ENCODE data around the gene TMEM233. TPM values are rescaled to one million over a fixed set of nuclear protein-coding genes. Genes with fewer than 3 reads are reported as not detected.

The TMEM233 gene
- total RNA-seq, 4 donors from 2014 or later: 0.38 TPM; not detected in 3

DNA sequence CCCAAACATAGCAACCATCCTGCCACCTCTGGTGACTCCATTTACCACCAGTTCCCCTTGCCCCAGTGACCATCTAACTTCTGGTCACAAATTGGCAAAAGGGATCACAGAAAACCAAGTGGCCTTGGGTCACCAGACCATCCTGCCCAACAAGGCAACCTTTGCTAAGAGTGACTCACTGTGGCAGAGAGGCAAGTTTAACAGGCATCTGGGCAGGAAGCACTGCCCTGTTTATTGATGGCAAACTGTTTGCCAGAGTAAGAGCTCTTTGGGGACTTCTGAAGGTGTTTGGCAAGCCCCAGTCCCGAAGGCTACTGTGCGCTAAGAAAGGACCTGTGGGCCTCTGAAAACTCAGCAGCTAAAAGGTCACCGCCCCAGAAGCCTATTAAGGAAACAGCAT lies 28.2 kb upstream of the TMEM233 start:
- no peak overlapping the region for H3K27ac ChIP-seq
- H3K27me3 ChIP-seq: no peaks in the 10 kb centered on the region
- no peaks in the 10 kb centered on the region for H3K4me1 ChIP-seq
- H3K36me3 ChIP-seq: no peaks in the 10 kb centered on the region
- H3K9me3 ChIP-seq: no peaks in the 10 kb centered on the region
- DNase-seq: no peak
- TF ChIP-seq POLR2A (IDR thresholded peaks at IDR 0.05): no peak
- TF ChIP-seq, protein P1, sequence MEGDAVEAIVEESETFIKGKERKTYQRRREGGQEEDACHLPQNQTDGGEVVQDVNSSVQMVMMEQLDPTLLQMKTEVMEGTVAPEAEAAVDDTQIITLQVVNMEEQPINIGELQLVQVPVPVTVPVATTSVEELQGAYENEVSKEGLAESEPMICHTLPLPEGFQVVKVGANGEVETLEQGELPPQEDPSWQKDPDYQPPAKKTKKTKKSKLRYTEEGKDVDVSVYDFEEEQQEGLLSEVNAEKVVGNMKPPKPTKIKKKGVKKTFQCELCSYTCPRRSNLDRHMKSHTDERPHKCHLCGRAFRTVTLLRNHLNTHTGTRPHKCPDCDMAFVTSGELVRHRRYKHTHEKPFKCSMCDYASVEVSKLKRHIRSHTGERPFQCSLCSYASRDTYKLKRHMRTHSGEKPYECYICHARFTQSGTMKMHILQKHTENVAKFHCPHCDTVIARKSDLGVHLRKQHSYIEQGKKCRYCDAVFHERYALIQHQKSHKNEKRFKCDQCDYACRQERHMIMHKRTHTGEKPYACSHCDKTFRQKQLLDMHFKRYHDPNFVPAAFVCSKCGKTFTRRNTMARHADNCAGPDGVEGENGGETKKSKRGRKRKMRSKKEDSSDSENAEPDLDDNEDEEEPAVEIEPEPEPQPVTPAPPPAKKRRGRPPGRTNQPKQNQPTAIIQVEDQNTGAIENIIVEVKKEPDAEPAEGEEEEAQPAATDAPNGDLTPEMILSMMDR (IDR thresholded peaks at IDR 0.05): no peak
- H3K4me3 ChIP-seq: no peak overlapping the region

DNA sequence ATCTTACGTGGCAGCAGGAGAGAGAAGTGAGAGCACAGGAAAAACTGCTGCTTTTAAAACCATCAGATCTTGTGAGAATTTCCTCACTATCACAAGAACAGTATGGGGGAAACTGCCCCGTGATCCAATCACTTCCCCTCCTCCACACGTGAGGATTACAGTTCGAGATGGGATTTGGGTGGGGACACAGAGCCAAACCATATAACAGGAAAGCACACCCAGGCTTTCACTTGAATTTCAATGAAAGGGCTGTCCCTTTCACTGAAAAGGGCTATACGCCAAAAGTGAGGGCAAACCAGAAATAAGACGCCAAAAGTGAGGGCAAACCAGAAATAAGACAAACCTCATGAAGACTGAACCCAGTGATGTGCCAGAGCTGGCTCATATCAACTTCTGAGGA lies 22.8 kb upstream of the TMEM233 start:
- H3K27ac ChIP-seq: no peak overlapping the region
- no peaks in the 10 kb centered on the region for H3K4me1 ChIP-seq
- H3K9me3 ChIP-seq: no peaks in the 10 kb centered on the region
- no peak for DNase-seq
- no peak for TF ChIP-seq POLR2A (IDR thresholded peaks at IDR 0.05)
- TF ChIP-seq, protein P1 (IDR thresholded peaks at IDR 0.05): no peak
- no peaks in the 10 kb centered on the region for H3K36me3 ChIP-seq
- no peaks in the 10 kb centered on the region for H3K27me3 ChIP-seq
- H3K4me3 ChIP-seq: no peak overlapping the region

DNA sequence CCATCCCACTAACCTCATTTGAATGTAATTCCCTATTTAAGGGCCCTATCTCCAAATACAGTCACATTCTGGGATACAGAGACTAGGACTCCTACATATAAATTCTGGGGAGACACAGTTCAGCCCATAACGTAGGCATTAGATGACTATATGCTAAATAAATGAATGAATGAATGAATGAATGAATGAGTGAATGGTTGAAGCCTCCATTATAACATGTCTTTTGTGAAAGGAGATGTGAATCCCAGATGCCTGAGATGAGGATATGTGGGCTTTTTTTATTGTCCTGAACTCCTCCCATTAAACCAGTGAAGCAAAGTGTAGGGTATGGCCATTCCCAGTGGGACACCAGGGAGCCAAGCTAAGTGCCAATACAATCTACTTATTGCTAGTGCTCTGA lies 20.5 kb upstream of the TMEM233 start:
- H3K4me3 ChIP-seq: no peak overlapping the region
- no peaks in the 10 kb centered on the region for H3K4me1 ChIP-seq
- no peak overlapping the region for H3K27ac ChIP-seq
- no peak for DNase-seq
- H3K9me3 ChIP-seq: no peaks in the 10 kb centered on the region
- H3K36me3 ChIP-seq: no peaks in the 10 kb centered on the region
- TF ChIP-seq, protein P1 (IDR thresholded peaks at IDR 0.05): no peak
- no peak for TF ChIP-seq POLR2A (IDR thresholded peaks at IDR 0.05)
- no peaks in the 10 kb centered on the region for H3K27me3 ChIP-seq

DNA sequence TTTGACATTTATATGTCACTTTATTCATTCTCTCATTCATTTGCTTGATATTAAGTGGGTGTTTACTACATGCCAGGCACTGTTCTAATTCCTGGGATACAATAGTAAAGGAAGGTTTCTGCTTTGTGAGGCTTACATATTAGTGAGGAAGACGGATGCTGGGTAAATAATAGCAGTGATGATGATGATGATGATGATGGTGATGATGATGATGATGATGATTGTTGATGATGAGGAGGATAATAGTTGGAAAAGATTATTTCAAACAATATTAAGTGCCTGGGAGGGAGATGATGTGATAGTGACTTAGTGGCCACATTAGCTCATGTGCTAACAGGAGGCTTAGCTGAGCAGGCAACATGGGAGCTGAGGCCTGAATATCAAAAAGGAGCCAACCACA lies 19.3 kb upstream of the TMEM233 start:
- no peak for TF ChIP-seq POLR2A (IDR thresholded peaks at IDR 0.05)
- TF ChIP-seq, protein P1 (IDR thresholded peaks at IDR 0.05): no peak
- no peaks in the 10 kb centered on the region for H3K9me3 ChIP-seq
- H3K36me3 ChIP-seq: no peaks in the 10 kb centered on the region
- H3K4me1 ChIP-seq: no peaks in the 10 kb centered on the region
- no peak overlapping the region for H3K4me3 ChIP-seq
- no peak overlapping the region for H3K27ac ChIP-seq
- H3K27me3 ChIP-seq: no peaks in the 10 kb centered on the region
- no peak for DNase-seq

DNA sequence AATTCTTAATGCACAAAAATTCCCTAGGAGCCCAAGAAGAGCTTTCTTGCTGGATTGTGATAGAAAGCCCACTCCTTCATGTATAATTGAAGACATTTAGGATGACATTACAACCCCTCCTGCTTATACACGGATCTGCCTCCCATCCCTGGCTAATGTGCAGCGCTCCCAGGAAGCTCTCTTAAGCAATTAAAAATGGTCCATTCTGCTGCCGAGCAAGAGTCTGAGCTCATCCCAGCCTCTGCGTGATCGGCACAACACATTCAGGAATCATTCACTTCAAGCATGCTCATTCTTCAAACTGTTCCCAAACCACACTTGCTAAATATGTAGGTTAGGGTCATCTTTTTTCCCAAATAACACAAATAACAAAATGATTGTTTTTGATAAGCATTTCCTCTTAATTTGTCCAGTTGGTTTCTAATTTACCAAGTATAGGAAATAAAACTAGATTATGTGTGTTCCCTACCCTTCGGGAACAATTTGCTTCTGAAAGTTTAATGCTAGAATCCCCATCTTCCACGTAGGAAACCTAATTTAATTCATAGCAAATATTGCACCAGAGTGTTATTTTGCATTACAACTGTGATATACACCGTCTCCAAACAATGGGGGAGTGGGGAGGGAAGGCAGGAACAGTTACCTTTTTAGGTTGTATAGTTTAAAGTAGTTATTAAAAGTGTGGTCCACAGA lies 17.3 kb upstream of the TMEM233 start:
- Histone ChIP-seq H3K9me3 (no peaks in the 10 kb centered on the region), H3K4me3 (no peak overlapping the region), H3K27ac (no peak overlapping the region), H3K27me3 (no peaks in the 10 kb centered on the region), H3K36me3 (no peaks in the 10 kb centered on the region), H3K4me1 (no peaks in the 10 kb centered on the region)
- no peak for DNase-seq
- TF ChIP-seq, protein P1 (IDR thresholded peaks at IDR 0.05): no peak
- no peak for TF ChIP-seq POLR2A (IDR thresholded peaks at IDR 0.05)

DNA sequence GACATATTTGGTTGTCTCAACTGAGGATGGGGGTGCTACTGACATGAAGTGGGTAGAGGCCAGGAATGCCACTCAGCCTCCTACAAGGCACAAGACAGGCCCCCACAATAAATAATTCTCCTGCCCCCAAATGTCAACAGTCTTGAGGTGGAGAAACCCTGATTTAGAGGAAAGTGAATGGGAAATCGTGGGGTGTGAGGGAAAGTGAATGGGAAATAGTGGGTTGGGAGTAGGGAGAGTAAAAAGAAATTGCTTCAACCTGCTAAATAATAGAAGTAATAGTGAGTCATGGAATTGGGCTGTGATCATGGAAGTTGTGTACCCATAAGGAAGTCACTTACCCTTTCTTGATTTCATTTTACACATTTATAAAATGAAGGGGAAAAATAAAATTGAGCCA lies 16.7 kb upstream of the TMEM233 start:
- TF ChIP-seq, protein P1 (IDR thresholded peaks at IDR 0.05): no peak
- no peak for TF ChIP-seq POLR2A (IDR thresholded peaks at IDR 0.05)
- Histone ChIP-seq H3K27me3 (no peaks in the 10 kb centered on the region), H3K4me3 (no peak overlapping the region), H3K4me1 (no peaks in the 10 kb centered on the region), H3K27ac (no peak overlapping the region), H3K9me3 (no peaks in the 10 kb centered on the region), H3K36me3 (no peaks in the 10 kb centered on the region)
- no peak for DNase-seq

Data from Peyer's patch (tissue), 4 donors.